ENCODE data around the gene SMARCAL1. TPM values are rescaled to one million over a fixed set of nuclear protein-coding genes. Genes with fewer than 3 reads are reported as not detected.

The SMARCAL1 gene
- total RNA-seq, 1 donor from 2014 or later = 19.0 TPM

- TF ChIP-seq, protein P1, sequence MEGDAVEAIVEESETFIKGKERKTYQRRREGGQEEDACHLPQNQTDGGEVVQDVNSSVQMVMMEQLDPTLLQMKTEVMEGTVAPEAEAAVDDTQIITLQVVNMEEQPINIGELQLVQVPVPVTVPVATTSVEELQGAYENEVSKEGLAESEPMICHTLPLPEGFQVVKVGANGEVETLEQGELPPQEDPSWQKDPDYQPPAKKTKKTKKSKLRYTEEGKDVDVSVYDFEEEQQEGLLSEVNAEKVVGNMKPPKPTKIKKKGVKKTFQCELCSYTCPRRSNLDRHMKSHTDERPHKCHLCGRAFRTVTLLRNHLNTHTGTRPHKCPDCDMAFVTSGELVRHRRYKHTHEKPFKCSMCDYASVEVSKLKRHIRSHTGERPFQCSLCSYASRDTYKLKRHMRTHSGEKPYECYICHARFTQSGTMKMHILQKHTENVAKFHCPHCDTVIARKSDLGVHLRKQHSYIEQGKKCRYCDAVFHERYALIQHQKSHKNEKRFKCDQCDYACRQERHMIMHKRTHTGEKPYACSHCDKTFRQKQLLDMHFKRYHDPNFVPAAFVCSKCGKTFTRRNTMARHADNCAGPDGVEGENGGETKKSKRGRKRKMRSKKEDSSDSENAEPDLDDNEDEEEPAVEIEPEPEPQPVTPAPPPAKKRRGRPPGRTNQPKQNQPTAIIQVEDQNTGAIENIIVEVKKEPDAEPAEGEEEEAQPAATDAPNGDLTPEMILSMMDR (IDR thresholded peaks at IDR 0.05) = no peak
- Histone ChIP-seq H3K36me3 (peaks cover 94% of the 10 kb centered on the region), H3K4me3 (no peak overlapping the region), H3K9me3 (no peaks in the 10 kb centered on the region), H3K27ac (no peak overlapping the region), H3K27me3 (ENCODE audit: low read depth) (no peaks in the 10 kb centered on the region), H3K4me1 (no peaks in the 10 kb centered on the region)
- ATAC-seq (no peak), DNase-seq (no peak)
- intact Hi-C loops (cut with DNase I) = no loop called here
These were observed 18.7 kb downstream of the SMARCAL1 start for GRCh38 chr2:216430811-216431530.

GRCh38 chr2:216431531-216431856 is 19.2 kb downstream of the SMARCAL1 start:
- DNase-seq (no peak), ATAC-seq (no peak)
- intact Hi-C loops (cut with DNase I) = no loop called here
- Histone ChIP-seq H3K27ac (no peak overlapping the region), H3K36me3 (peaks cover 97% of the 10 kb centered on the region), H3K9me3 (no peaks in the 10 kb centered on the region), H3K4me1 (no peaks in the 10 kb centered on the region), H3K4me3 (no peak overlapping the region), H3K27me3 (ENCODE audit: low read depth) (no peaks in the 10 kb centered on the region)
- TF ChIP-seq, protein P1 (IDR thresholded peaks at IDR 0.05) = no peak

DNA sequence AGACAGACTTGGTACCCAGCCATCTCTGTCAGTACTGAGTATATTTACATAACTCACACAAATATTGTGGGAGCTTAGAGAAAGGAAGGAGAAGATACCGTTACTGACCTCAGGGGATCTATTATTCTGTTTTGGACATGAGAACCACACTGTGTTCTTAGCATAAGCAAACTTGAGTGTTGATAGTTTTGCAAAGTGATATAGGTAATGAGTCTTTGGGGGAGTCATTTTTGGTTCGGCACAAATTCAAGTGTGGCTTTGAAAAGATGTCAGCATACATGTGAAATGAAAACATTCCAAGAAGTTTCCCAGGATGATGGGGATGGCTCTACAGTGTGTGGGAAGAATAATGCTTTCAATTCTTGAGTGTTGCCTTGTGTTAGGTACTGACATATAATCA is 24.1 kb downstream of the SMARCAL1 start:
- TF ChIP-seq, protein P1 (IDR thresholded peaks at IDR 0.05) = no peak
- no peak overlapping the region for H3K27ac ChIP-seq
- H3K27me3 ChIP-seq (ENCODE audit: low read depth) = no peaks in the 10 kb centered on the region
- intact Hi-C loops (cut with DNase I) = no loop called here
- ATAC-seq (no peak), DNase-seq (no peak)
- no peaks in the 10 kb centered on the region for H3K4me1 ChIP-seq
- no peak overlapping the region for H3K4me3 ChIP-seq
- no peaks in the 10 kb centered on the region for H3K9me3 ChIP-seq
- peaks cover 87% of the 10 kb centered on the region for H3K36me3 ChIP-seq

DNA sequence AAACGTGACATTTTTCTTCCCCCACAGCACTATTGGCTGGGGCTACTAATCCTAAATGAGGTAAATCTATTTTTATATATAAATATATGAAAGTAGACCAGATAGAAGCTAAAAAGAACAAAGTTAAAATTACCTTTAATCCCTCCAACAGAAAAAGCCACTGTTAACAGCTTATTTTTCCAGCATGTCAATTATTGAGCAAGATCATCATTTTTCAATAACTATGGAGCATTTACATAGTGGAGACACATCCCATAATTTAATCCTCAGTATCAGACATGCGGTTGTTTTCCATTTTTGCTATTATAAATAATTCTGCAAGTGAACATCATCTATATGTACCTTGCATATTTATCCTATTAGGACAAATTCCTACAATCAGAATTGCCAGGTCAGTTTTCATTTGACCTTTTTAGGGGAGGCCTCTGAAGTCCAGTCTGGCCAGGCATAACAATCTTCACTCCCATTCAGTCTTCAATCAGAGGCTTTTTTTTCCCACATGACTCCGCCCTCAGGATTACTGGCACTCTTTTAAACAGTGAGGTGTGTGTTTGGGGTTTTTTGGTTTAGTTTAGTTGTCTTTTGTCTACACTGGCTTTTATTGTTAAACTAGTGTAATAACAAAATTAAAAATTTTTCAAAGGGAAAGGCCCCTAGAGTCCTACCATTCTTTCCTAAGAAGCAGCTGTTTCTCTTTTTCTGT is 29.2 kb downstream of the SMARCAL1 start:
- TF ChIP-seq, protein P1 (IDR thresholded peaks at IDR 0.05) = no peak

DNA sequence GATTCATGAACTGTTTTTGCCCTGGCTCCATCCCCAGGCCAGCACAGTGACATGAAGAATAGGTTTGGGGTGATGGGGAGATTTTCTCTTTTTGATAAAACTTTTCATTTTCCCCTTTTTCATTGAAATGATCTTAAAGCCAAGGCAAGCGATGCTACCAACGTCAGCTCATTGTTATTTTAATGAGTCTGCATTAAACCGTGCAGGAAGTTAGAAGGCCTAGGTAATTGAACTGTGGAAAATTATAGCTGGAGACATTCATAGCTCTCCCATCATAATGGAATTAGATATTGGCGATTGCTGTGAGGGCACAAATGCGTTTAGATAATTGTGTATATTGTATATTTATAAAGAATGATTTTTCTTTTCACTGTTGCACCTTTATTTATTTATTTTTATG is 33.2 kb downstream of the SMARCAL1 start:
- no peak overlapping the region for H3K4me3 ChIP-seq
- ATAC-seq (no peak), DNase-seq (no peak)
- TF ChIP-seq, protein P1 (IDR thresholded peaks at IDR 0.05) = no peak
- H3K27ac ChIP-seq = no peak overlapping the region
- H3K36me3 ChIP-seq = peaks cover 88% of the 10 kb centered on the region
- no peaks in the 10 kb centered on the region for H3K27me3 ChIP-seq (ENCODE audit: low read depth)
- no peaks in the 10 kb centered on the region for H3K4me1 ChIP-seq
- H3K9me3 ChIP-seq = no peaks in the 10 kb centered on the region
- intact Hi-C loops (cut with DNase I) = no loop called here

More for the DNA sequence above, 29.2 kb downstream of the SMARCAL1 start:
- no peaks in the 10 kb centered on the region for H3K27me3 ChIP-seq (ENCODE audit: low read depth)
- intact Hi-C loops (cut with DNase I) = no loop called here
- DNase-seq (no peak), ATAC-seq (no peak)
- H3K4me1 ChIP-seq = no peaks in the 10 kb centered on the region
- no peak overlapping the region for H3K27ac ChIP-seq
- no peaks in the 10 kb centered on the region for H3K9me3 ChIP-seq
- H3K4me3 ChIP-seq = no peak overlapping the region
- peaks cover 82% of the 10 kb centered on the region for H3K36me3 ChIP-seq

All from lower lobe of right lung (tissue), 2 donors.